Subcutaneous adipose tissue (tissue), 4 donors: ENCODE measurements around the gene TMEM121. TPM values are rescaled to one million over a fixed set of nuclear protein-coding genes. Genes with fewer than 3 reads are reported as not detected.

Experiments
- CTCF ChIP-seq: fragments of 450-650 bp; IDR thresholded peaks from one replicate; pipeline ENCODE4 v1.5.1; 2016; ENCODE audit warnings: low read depth, mild to moderate bottlenecking, control low read depth, antibody characterized with exemption, moderate library complexity
- total RNA-seq, 4 donors: library from RNA; depleted of rRNA; stranded (reverse); fragments of >200 nt; gene quantifications; one replicate each; pipeline ENCODE4 v1.1.0, GENCODE V29; 2016

Gene TMEM121
- total RNA-seq, 4 donors from 2014 or later, result 1.3 to 3.6 (median 2.0) TPM

GRCh38 chr14:105533811-105534498 lies 7.6 kb downstream of the TMEM121 start:
- TF ChIP-seq CTCF, result no peak

GRCh38 chr14:105534586-105534985 lies 8.2 kb downstream of the TMEM121 start:
- TF ChIP-seq CTCF, result no peak

GRCh38 chr14:105536051-105536450 lies 9.7 kb downstream of the TMEM121 start:
- TF ChIP-seq CTCF, result no peak

GRCh38 chr14:105536691-105537579 lies 10.6 kb downstream of the TMEM121 start:
- no peak for TF ChIP-seq CTCF

- no peak for TF ChIP-seq CTCF
These were observed 11.4 kb downstream of the TMEM121 start for GRCh38 chr14:105537580-105538474.

GRCh38 chr14:105538481-105539049 lies 12.2 kb downstream of the TMEM121 start:
- TF ChIP-seq CTCF, result no peak
